LNCAP (cell line): ENCODE results near the gene NEURL1B.

ENCODE experiments used
- CTCF ChIP-seq: fragments of 450-650 bp; IDR thresholded peaks from 2 replicates; pipeline ENCODE4 v1.5.1; 2017; ENCODE audit warnings: mild to moderate bottlenecking

The NEURL1B gene

GRCh38 chr5:172730222-172730621 is 89.2 kb downstream of the NEURL1B start:
- TF ChIP-seq CTCF = no peak

DNA sequence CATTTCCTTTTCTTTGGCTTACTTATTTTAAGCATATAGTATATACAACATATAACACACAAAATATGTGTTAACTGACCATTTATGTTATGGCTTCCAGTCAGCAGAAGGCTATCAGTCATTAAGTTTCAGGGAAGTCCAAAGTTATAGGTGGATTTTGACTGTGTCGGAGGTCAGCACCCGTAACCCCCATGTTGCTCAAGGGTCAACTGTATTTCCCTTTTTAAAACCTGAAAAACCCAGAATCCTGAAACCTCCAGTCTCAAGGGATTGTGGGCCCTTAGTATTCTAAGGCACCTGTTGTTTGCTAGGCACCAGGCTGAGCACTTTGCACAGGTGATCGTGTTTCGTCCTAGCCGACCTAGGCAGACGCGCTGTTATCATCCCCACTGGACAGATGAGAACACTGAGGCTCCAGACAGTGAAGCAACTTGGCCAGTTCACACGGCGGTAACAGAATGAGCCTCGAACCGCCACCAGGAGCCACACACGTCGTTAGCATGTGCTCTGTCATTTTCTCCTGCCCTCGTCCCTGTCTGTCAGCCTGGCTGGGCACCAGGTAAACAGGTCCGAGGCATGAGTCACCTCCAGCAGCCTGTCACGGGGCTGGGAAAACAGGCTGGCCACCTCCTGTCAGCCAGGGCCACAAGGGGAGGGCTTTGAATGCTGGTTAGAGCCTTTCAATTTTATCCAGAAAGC is 90.1 kb downstream of the NEURL1B start:
- TF ChIP-seq CTCF = no peak

DNA sequence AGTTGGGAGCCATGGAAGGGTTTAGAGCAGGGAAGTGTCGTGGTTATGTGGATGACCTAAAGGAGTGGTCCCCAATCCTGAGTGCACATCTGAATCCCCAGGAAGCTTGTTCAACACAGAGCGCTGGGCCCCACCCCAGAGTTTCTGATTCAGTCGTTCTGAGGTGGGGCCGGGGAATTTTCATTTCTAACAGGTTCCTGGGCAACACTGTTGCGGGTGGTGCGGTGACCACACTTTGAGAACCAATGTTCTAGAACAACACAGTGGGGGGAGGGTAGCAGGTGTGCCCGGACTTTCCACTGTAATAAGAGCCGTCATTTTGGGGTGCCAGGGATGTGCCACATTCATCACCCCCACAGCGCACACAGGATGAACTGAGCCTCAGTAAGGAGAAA is 90.6 kb downstream of the NEURL1B start:
- no peak for TF ChIP-seq CTCF

- TF ChIP-seq CTCF = no peak
These were observed 91.3 kb downstream of the NEURL1B start for GRCh38 chr5:172732201-172732865.

DNA sequence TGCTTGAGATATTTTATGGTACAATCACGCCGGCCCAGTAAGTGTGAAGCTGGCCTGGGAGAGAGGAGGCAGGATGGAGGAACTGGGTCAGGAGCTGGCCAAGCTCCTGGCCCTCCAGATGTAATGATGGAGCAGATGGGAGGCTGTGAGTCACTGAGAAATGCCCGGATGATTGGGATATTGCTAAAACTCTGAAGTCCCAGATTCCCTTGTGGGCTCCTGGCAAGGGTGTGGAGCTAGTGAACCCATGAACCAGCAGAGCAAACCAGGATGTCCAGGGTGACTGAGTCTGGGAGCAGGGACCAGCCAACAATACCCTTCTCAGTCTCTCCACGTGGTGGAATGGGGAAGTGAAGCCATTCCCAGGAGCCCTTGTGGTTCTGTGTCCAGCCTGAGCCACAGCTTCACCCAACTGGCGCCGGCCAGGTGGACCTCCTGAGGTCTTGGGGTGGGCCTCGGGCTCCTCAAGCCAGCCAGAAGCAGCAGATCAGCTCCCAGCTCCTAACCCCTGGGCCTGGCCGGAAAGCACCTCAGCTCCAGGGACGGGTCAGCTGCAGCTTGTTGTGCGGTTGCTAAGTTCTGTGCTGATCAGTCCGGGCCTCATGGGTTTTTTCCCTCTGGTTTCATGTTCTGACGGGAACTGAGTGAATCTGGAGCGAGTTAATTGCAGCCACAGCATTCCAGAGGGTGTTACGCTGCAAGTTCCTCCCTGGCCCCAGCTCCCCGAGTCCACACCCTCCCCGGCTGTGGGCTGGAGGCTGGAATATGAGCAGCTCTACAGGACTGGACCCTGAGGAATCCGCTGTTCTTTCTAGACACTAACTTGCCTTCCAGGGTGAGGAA is 92.3 kb downstream of the NEURL1B start:
- TF ChIP-seq CTCF = no peak

DNA sequence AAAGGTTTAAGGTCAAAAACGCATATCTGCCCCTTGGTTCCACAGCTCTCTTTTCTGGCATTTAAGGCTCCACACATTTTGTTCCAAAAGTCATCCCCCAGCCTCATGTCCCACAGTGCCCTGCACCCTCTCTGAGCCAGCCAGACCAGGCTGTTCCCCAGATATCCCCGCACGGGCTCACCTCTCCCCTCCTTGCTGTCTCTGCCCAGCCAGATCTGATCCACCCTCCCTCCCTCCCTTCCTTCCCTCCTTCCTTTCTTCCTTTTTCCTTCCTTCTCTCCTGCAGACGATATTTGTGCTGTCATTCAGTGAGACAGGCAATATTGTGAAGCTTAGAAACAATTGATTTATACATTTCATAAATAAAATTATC is 92.9 kb downstream of the NEURL1B start:
- TF ChIP-seq CTCF = no peak

DNA sequence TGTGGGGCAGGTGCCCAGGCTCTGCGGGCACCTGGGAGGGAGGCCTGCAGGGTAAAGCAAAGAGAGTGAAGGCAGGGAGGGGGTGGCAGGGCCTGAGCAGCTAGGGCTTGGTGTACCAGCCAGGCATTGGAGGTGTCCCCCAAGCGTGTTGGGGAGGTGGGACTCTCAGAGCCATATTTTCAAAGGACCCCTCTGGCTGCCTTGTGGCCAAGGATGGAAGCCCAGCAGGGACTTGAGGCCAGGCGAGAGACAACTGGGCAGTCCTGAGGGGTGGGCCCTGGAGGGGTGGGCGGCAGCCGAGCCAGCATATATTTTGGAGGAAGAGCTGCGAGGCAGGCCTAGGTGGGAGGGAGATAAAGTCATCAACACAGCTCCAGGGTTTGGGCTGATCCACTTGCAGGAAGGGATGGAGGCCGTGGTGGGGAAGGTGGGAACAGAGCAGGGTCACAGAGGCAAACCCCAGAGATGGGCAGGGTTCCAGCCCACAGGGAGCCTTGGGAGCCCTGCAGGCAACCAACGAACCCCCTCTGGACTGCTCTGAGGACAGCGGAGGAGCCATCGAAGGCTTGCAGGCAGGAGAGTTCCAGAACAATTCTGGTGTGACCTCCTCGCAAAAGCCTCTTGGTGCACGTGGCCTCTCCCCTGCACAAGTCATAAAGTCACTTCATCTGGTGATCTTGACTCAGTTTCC is 94.2 kb downstream of the NEURL1B start:
- no peak for TF ChIP-seq CTCF
